Lower lobe of right lung (tissue), 2 donors: ENCODE data around the gene GCC1. TPM values are rescaled to one million over a fixed set of nuclear protein-coding genes. Genes with fewer than 3 reads are reported as not detected.

ENCODE experiments used
- ATAC-seq, 2 donors: fragments of 200-7000 bp; cut with Tn5 transposase; one replicate each; pipeline ENCODE4 v1.9.1; 2020 to 2022; ENCODE audit warnings: mild to moderate bottlenecking in 2 of 2, moderate library complexity in 2 of 2
- DNase-seq: peaks from one replicate; pipeline ENCODE4 v3.0.0-alpha.2; 2020
- H3K27ac ChIP-seq: fragments of 200-600 bp; one replicate; pipeline ENCODE4 v1.8.0; 2022
- H3K27me3 ChIP-seq: fragments of 200-600 bp; one replicate; pipeline ENCODE4 v1.8.0; 2022; ENCODE audit warnings: low read depth
- H3K36me3 ChIP-seq: fragments of 200-600 bp; one replicate; pipeline ENCODE4 v1.8.0; 2022; ENCODE audit warnings: mild to moderate bottlenecking
- H3K4me1 ChIP-seq: fragments of 200-600 bp; one replicate; pipeline ENCODE4 v1.8.0; 2022
- H3K4me3 ChIP-seq: fragments of 200-600 bp; one replicate; pipeline ENCODE4 v1.8.0; 2022; ENCODE audit warnings: mild to moderate bottlenecking
- H3K9me3 ChIP-seq: fragments of 200-600 bp; one replicate; pipeline ENCODE4 v1.8.0; 2022
- intact Hi-C: fragments of 100-400 bp; cut with DNase I; formaldehyde crosslinking; loops from one replicate; pipeline ENCODE4 v1.11.0; 2022
- total RNA-seq: library from RNA; stranded (reverse); fragmentation: NEBNext Ultra II Directional; extraction: Animal tissue kit (Norgen Biotek cat#: 25700); gene quantifications from one replicate; pipeline ENCODE4 v1.2.1, GENCODE V29; 2021
- TF ChIP-seq, protein P1 (sequence below): fragments of 200-600 bp; IDR thresholded peaks from one replicate; pipeline ENCODE4 v1.8.0; 2022; ENCODE audit warnings: antibody characterized with exemption, mild to moderate bottlenecking
- donor health status: DM: no; HTN: yes; CAD: no; lungs with severe emphysema.

GCC1 gene
- total RNA-seq, 1 donor from 2014 or later, result 17.4 TPM

DNA sequence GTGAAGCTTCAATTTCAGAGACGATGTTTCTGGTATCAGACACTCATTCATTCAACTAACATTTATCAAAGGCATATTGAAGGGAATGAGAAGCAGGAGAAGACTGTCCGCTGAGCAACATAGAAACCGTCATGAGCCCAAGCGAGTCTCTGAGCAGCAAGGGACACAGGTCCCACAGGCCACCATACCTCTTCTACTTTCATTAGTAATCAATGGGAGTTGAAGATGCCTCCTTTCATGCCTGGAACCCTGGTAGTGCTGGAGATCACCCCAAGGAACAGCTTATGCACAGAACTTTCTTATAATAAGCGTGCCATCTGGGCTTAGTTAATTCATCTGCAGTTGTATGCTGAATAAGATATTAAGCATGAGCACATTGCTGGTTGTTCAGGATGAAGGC, 31.3 kb upstream of the GCC1 start:
- TF ChIP-seq, protein P1, sequence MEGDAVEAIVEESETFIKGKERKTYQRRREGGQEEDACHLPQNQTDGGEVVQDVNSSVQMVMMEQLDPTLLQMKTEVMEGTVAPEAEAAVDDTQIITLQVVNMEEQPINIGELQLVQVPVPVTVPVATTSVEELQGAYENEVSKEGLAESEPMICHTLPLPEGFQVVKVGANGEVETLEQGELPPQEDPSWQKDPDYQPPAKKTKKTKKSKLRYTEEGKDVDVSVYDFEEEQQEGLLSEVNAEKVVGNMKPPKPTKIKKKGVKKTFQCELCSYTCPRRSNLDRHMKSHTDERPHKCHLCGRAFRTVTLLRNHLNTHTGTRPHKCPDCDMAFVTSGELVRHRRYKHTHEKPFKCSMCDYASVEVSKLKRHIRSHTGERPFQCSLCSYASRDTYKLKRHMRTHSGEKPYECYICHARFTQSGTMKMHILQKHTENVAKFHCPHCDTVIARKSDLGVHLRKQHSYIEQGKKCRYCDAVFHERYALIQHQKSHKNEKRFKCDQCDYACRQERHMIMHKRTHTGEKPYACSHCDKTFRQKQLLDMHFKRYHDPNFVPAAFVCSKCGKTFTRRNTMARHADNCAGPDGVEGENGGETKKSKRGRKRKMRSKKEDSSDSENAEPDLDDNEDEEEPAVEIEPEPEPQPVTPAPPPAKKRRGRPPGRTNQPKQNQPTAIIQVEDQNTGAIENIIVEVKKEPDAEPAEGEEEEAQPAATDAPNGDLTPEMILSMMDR, result no peak
- Histone ChIP-seq H3K27me3 (peaks cover 35% of the 10 kb centered on the region), H3K9me3 (no peaks in the 10 kb centered on the region), H3K27ac (no peak overlapping the region), H3K4me1 (no peaks in the 10 kb centered on the region), H3K36me3 (no peaks in the 10 kb centered on the region), H3K4me3 (no peak overlapping the region)
- DNase-seq, result no peak
- ATAC-seq, result no peak
- intact Hi-C loops, result no loop called here

DNA sequence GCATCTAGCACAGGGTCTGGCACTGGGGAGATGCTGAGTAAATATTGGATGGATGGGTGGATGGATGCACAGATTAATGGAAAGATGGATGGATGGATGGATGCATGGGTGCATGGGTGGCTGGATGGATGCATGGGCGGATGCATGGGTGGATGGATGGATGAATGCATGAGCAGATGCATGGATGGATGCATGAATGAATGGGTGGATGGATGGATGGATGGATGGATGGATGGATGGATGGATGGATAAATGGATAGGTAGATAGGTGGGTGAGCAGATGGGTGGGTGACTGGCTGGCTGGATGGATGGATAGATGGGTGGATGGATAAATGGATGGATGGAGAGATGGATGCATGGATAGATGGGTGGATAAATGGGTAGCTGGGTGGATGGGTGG, 26.9 kb upstream of the GCC1 start:
- DNase-seq, result no peak
- intact Hi-C loops, result no loop called here

DNA sequence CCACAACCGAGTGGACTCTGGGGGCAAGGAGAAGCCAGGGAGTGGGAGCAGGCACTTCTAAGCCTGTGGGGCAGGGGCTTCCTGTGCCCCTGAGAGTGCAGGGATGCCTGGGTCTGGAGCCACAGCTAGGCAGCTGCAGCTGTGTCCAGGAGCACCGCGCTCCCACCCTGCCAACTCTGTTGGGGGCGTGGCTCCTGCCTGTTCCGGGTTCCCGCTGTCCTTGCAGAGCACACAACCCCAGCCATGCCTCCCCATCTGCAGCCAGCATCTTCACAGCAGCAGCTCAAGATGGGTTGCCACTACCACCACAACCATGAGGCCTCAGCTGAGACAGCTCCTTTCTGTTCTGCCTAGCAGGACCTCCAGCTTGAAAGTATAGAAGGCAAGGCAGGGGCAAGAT, 23.9 kb upstream of the GCC1 start:
- ATAC-seq (no peak), DNase-seq (no peak)
- intact Hi-C loops, result no loop called here
- TF ChIP-seq, protein P1, result no peak
- Histone ChIP-seq H3K4me3 (no peak overlapping the region), H3K27ac (no peak overlapping the region), H3K4me1 (no peaks in the 10 kb centered on the region), H3K27me3 (no peaks in the 10 kb centered on the region), H3K9me3 (no peaks in the 10 kb centered on the region), H3K36me3 (no peaks in the 10 kb centered on the region)

More for the DNA sequence above, 26.9 kb upstream of the GCC1 start:
- Histone ChIP-seq H3K36me3 (no peaks in the 10 kb centered on the region), H3K27me3 (peaks cover 4% of the 10 kb centered on the region), H3K27ac (no peak overlapping the region), H3K4me3 (no peak overlapping the region), H3K4me1 (no peaks in the 10 kb centered on the region), H3K9me3 (no peaks in the 10 kb centered on the region)
- no peak for ATAC-seq
- TF ChIP-seq, protein P1, result no peak

DNA sequence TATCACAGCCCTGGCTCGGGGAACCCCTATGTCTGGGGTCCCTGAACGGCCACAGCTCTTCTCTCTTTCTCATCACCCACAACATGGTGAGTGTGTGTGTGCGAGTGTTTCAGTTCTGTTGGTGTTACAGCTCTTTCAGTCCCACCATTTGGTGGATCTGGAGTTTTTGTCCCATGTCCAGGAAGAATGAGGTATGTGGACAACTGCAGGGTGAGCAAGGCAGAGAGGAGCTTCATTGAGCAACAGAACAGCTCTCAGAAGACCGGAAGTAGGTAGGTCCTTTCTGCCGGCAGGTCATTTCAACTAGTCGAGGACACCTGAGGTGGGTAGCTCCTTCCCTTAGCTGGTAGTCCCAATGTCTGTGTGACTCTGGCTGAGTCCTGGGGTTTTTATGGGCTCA, 23.1 kb upstream of the GCC1 start:
- intact Hi-C loops, result no loop called here
- H3K4me3 ChIP-seq, result no peak overlapping the region
- no peaks in the 10 kb centered on the region for H3K36me3 ChIP-seq
- no peak for DNase-seq
- no peaks in the 10 kb centered on the region for H3K27me3 ChIP-seq
- ATAC-seq, result no peak
- no peaks in the 10 kb centered on the region for H3K4me1 ChIP-seq
- H3K27ac ChIP-seq, result no peak overlapping the region
- TF ChIP-seq, protein P1, result no peak
- no peaks in the 10 kb centered on the region for H3K9me3 ChIP-seq

DNA sequence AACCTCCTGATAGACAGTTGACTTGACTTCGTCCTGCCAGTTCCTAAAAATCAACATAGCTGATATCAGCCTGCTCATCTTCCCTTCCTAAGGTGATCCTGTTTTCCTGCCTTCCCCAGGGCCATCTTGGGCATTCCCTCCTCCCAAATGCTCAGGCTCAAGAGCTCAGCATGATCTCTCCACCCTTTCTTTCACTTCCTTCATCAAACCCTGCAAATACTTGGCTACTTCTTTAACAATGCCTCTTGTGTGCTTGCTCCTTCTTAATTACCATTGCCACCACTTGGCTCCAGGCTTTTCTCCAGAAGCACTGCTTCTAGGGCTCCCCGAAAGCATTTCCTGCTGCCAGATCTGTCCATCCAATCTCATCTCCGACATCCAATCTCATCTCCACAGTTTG, 15.5 kb upstream of the GCC1 start:
- TF ChIP-seq, protein P1, result no peak
- H3K27ac ChIP-seq, result no peak overlapping the region
- H3K27me3 ChIP-seq, result no peaks in the 10 kb centered on the region
- DNase-seq (no peak), ATAC-seq (no peak)
- H3K4me3 ChIP-seq, result no peak overlapping the region
- no peaks in the 10 kb centered on the region for H3K9me3 ChIP-seq
- intact Hi-C loops, result no loop called here
- H3K36me3 ChIP-seq, result no peaks in the 10 kb centered on the region
- no peaks in the 10 kb centered on the region for H3K4me1 ChIP-seq

DNA sequence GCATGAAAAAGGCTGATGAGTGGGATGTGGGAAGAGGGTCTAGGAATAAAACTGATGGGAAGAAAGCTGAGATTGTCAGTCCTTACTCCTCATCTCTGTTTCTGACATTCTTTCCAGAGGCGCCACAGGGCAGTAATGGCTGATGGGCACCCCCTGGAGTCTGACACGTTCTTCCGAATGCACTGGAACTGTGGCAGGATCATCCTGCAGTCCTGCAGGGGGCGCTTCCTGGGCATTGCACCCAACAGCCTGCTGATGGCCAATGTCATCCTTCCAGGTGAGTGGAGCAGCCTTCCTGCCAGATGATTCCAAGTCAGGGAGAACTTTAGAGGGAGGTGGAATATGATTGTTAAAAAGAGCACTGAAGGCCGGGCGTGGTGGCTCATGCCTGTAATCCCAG, 12.9 kb upstream of the GCC1 start:
- no peaks in the 10 kb centered on the region for H3K9me3 ChIP-seq

More for the DNA sequence above, 12.9 kb upstream of the GCC1 start:
- no peak for DNase-seq
- no peak for ATAC-seq
- H3K27me3 ChIP-seq, result no peaks in the 10 kb centered on the region
- H3K4me1 ChIP-seq, result no peaks in the 10 kb centered on the region
- no peak overlapping the region for H3K4me3 ChIP-seq
- intact Hi-C loops, result no loop called here
- no peaks in the 10 kb centered on the region for H3K36me3 ChIP-seq
- no peak overlapping the region for H3K27ac ChIP-seq
- TF ChIP-seq, protein P1, result peak; percentile 12
